GM19468 (cell line): ENCODE results near the gene CCDC33.

Experiments used
- ATAC-seq: cut with Tn5 transposase; IDR thresholded peaks from one replicate; pipeline ENCODE4 v1.9.1; 2021; ENCODE audit warnings: mild to moderate bottlenecking, moderate library complexity, moderate number of reproducible peaks; ENCODE audit not compliant: unreplicated experiment; ENCODE audit errors: extremely low read depth

Gene CCDC33

GRCh38 chr15:74208496-74208895, 27.6 kb upstream of the CCDC33 start:
- no peak for ATAC-seq

- no peak for ATAC-seq
Observed at GRCh38 chr15:74208901-74209559, 27.1 kb upstream of the CCDC33 start.

GRCh38 chr15:74209560-74209958, 26.6 kb upstream of the CCDC33 start:
- ATAC-seq, result no peak

- ATAC-seq, result no peak
Observed at GRCh38 chr15:74209997-74210671, 26.0 kb upstream of the CCDC33 start.

GRCh38 chr15:74210729-74211128, 25.4 kb upstream of the CCDC33 start:
- no peak for ATAC-seq

- ATAC-seq, result no peak
Observed at GRCh38 chr15:74211656-74212055, 24.5 kb upstream of the CCDC33 start.

- ATAC-seq, result no peak
Observed at GRCh38 chr15:74212494-74212893, 23.6 kb upstream of the CCDC33 start.

GRCh38 chr15:74213858-74214284, 22.3 kb upstream of the CCDC33 start:
- no peak for ATAC-seq

GRCh38 chr15:74214324-74215021, 21.7 kb upstream of the CCDC33 start:
- ATAC-seq, result no peak

GRCh38 chr15:74215958-74216357, 20.2 kb upstream of the CCDC33 start:
- ATAC-seq, result no peak

GRCh38 chr15:74216949-74217348, 19.2 kb upstream of the CCDC33 start:
- ATAC-seq, result no peak

GRCh38 chr15:74217907-74218885, 17.9 kb upstream of the CCDC33 start:
- ATAC-seq, result no peak

GRCh38 chr15:74220475-74221248, 15.5 kb upstream of the CCDC33 start:
- ATAC-seq, result no peak

GRCh38 chr15:74221399-74222239, 14.5 kb upstream of the CCDC33 start:
- ATAC-seq, result no peak

- no peak for ATAC-seq
Observed at GRCh38 chr15:74222240-74223119, 13.6 kb upstream of the CCDC33 start.

GRCh38 chr15:74225928-74226327, 10.2 kb upstream of the CCDC33 start:
- no peak for ATAC-seq

GRCh38 chr15:74226761-74227540, 9.2 kb upstream of the CCDC33 start:
- ATAC-seq, result no peak
